Ovary (tissue), 9 donors: ENCODE measurements around the gene TPD52L1. TPM values are rescaled to one million over a fixed set of nuclear protein-coding genes. Genes with fewer than 3 reads are reported as not detected.

Experiments
- DNase-seq, 5 donors: peaks; one replicate each; pipeline ENCODE4 v3.0.0-alpha.2; 2019 to 2020
- H3K27ac ChIP-seq, 2 donors: fragments of 200-600 bp; one replicate each; pipeline versions ENCODE4 v1.5.1 to v1.8.0; 2019 to 2022
- H3K27me3 ChIP-seq: fragments of 200-600 bp; one replicate; pipeline ENCODE4 v1.8.0; 2022
- H3K36me3 ChIP-seq: fragments of 200-600 bp; sonication (generic); one replicate; pipeline ENCODE4 v1.5.1; 2019
- H3K4me1 ChIP-seq: one replicate; pipeline ENCODE4 v1.8.1; 2013; ENCODE audit warnings: mild to moderate bottlenecking, moderate library complexity; ENCODE audit not compliant: insufficient read depth
- H3K4me3 ChIP-seq: fragments of 200-600 bp; sonication (generic); one replicate; pipeline ENCODE4 v1.5.1; 2017
- H3K9me3 ChIP-seq, 2 donors: fragments of 200-600 bp in 1 of 2; sonication (generic) in 1 of 2; one replicate each; pipeline versions ENCODE4 v1.5.1 to v1.8.1; 2013 to 2019; ENCODE audit warnings: mild to moderate bottlenecking in 1 of 2, moderate library complexity in 1 of 2
- CTCF ChIP-seq, 3 donors: fragments of 450-650 bp in 2 of 3; fragments of 200-600 bp in 1 of 3; IDR thresholded peaks; one replicate each; pipeline versions ENCODE4 v1.5.1 to v1.8.0; 2016 to 2022; ENCODE audit warnings: antibody characterized with exemption in 3 of 3, mild to moderate bottlenecking in 1 of 3
- EP300 ChIP-seq: sonication (generic); formaldehyde crosslinking; IDR thresholded peaks from one replicate; pipeline ENCODE4 v1.6.1; 2017; ENCODE audit warnings: antibody characterized with exemption
- POLR2A ChIP-seq: fragments of 450-650 bp; IDR thresholded peaks from one replicate; pipeline ENCODE4 v1.6.1; 2017; ENCODE audit warnings: antibody characterized with exemption, mild to moderate bottlenecking, moderate library complexity
- WGBS, 3 donors: extraction: QIAGEN DNeasy Blood & Tissue Kit in 1 of 3; methylation state at CpG; one replicate each; pipeline versions ENCODE4 v1.1.5 to v1.1.7; 2013 to 2017; 5-methylcytosine and 5-hydroxymethylcytosine counted together
- intact Hi-C, 4 donors: fragments of 100-400 bp; cut with DNase I; formaldehyde crosslinking; loops; one replicate each; pipeline versions ENCODE4 v1.11.0 to v1.15.1; 2022 to 2023
- polyA plus RNA-seq, 2 donors: library from polyadenylated mRNA; stranded (reverse); fragments of 200-250 nt in 1 of 2; fragments of 350-450 nt in 1 of 2; fragmentation: Illumina TruSeq in 1 of 2; extraction: RNeasy Lipid Tissue Mini Kit (QIAGEN cat#74804) in 1 of 2; gene quantifications; one replicate each; pipeline ENCODE4 v1.2.3, GENCODE V29; 2013 to 2014
- total RNA-seq, 7 donors: library from RNA; depleted of rRNA in 2 of 7; stranded (reverse); fragments of >200 nt in 2 of 7; fragmentation: NEBNext Ultra II Directional in 3 of 7; extraction: Animal tissue kit (Norgen Biotek cat#: 25700) in 3 of 7; gene quantifications; one replicate each; pipeline versions ENCODE4 v1.1.0 to v1.2.4, GENCODE V29; 2016 to 2023
- donor health status: DM: no; HTN: no; CAD: no; lungs with moderate emphysema.
- donor health status: DM: no; HTN: no; CAD: no.
- donor health status: Bipolar disorder and iron deficiency.
- donor health status: DM: yes; HTN: yes; CAD: no.
- donor health status: DM: no; HTN: no; CAD: no.
- donor health status: DM: yes; HTN: yes; CAD: no.

Gene TPD52L1
- total and polyA plus RNA-seq, 9 donors, result 14.4 to 154 (median 27.4) TPM

GRCh38 chr6:125233202-125233601 lies 79.6 kb downstream of the TPD52L1 start:
- intact Hi-C loops, result no loop called here
- no peak for TF ChIP-seq EP300
- no peak for TF ChIP-seq CTCF (IDR thresholded peaks at IDR 0.05)
- no peak for TF ChIP-seq POLR2A
- H3K27ac ChIP-seq, result no peak overlapping the region
- no peaks in the 10 kb centered on the region for H3K36me3 ChIP-seq
- H3K4me3 ChIP-seq, result no peak overlapping the region
- no peak for DNase-seq
- WGBS, 3 donors, result 30 to 50% (median 32%) methylated on average over 3 of the region's 3 CpGs
- H3K4me1 ChIP-seq, result no peaks in the 10 kb centered on the region
- H3K9me3 ChIP-seq, result no peaks in the 10 kb centered on the region
- no peaks in the 10 kb centered on the region for H3K27me3 ChIP-seq

GRCh38 chr6:125236536-125237327 lies 83.2 kb downstream of the TPD52L1 start:
- no peak for TF ChIP-seq CTCF (IDR thresholded peaks at IDR 0.05)
- TF ChIP-seq POLR2A, result no peak
- TF ChIP-seq EP300, result no peak
- Histone ChIP-seq H3K4me3 (no peak overlapping the region), H3K27ac (no peak overlapping the region), H3K4me1 (no peaks in the 10 kb centered on the region), H3K36me3 (no peaks in the 10 kb centered on the region), H3K9me3 (no peaks in the 10 kb centered on the region), H3K27me3 (no peaks in the 10 kb centered on the region)
- intact Hi-C loops, result no loop called here
- no peak for DNase-seq
- WGBS, 3 donors, result 85 to 89% (median 86%) methylated on average over 5 of the region's 5 CpGs

GRCh38 chr6:125237764-125238163 lies 84.2 kb downstream of the TPD52L1 start:
- no peaks in the 10 kb centered on the region for H3K36me3 ChIP-seq
- WGBS, 3 donors, result 84 to 89% (median 89%) methylated on average over 4 of the region's 4 CpGs
- no peak overlapping the region for H3K4me3 ChIP-seq
- no peaks in the 10 kb centered on the region for H3K27me3 ChIP-seq
- DNase-seq, result no peak
- H3K27ac ChIP-seq, result no peak overlapping the region
- H3K4me1 ChIP-seq, result no peaks in the 10 kb centered on the region
- H3K9me3 ChIP-seq, result no peaks in the 10 kb centered on the region
- intact Hi-C loops, result no loop called here
- TF ChIP-seq CTCF (IDR thresholded peaks at IDR 0.05) (no peak), POLR2A (no peak), EP300 (no peak)

GRCh38 chr6:125245109-125245508 lies 91.5 kb downstream of the TPD52L1 start:
- TF ChIP-seq CTCF (IDR thresholded peaks at IDR 0.05) (no peak), POLR2A (no peak), EP300 (no peak)
- Histone ChIP-seq H3K4me1 (no peaks in the 10 kb centered on the region), H3K9me3 (no peaks in the 10 kb centered on the region), H3K27me3 (no peaks in the 10 kb centered on the region), H3K4me3 (no peak overlapping the region), H3K36me3 (no peaks in the 10 kb centered on the region), H3K27ac (no peak overlapping the region)
- DNase-seq, result no peak
- intact Hi-C loops, result no loop called here
- 91 to 93% (median 92%) methylated on average over 4 of the region's 4 CpGs for WGBS, 3 donors
